ENCODE measurements around the gene SFTA2. TPM values are rescaled to one million over a fixed set of nuclear protein-coding genes. Genes with fewer than 3 reads are reported as not detected.

The SFTA2 gene
- polyA plus RNA-seq, 1 donor from 2014 or later = not detected

- Histone ChIP-seq H3K4me2 (ENCODE audit: low read length) (peak overlapping the region; percentile 84), H3K4me3 (ENCODE audit: low read length) (peak overlapping the region; percentile 72), H3K27ac (ENCODE audit: low read length) (peak overlapping the region; percentile 100), H3K36me3 (ENCODE audit: insufficient read depth, low read length) (no peaks in the 10 kb centered on the region), H3K9me2 (ENCODE audit: insufficient read depth, low read length) (no peaks in the 10 kb centered on the region), H3K9ac (ENCODE audit: low read length) (peak overlapping the region; percentile 99), H4K20me1 (ENCODE audit: insufficient read depth) (no peaks in the 10 kb centered on the region), H2AFZ (ENCODE audit: low read depth, low read length) (no peak overlapping the region), H3F3A (ENCODE audit: insufficient read depth, low read length, poor library complexity, severe bottlenecking) (peaks cover 26% of the 10 kb centered on the region), H3K27me3 (ENCODE audit: insufficient read depth, low read depth, low read length) (no peaks in the 10 kb centered on the region), H3K79me2 (replicated peaks; ENCODE audit: insufficient read depth, low read length) (peaks cover 85% of the 10 kb centered on the region), H3K9me3 (ENCODE audit: low read length) (no peaks in the 10 kb centered on the region)
- TF ChIP-seq REST (IDR thresholded peaks at IDR 0.05; ENCODE audit: borderline replicate concordance) = peak; percentile 59
- TF ChIP-seq TAF1 (IDR thresholded peaks at IDR 0.05; ENCODE audit: low read depth) = peak; percentile 7
- no peak for TF ChIP-seq MXI1 (conservative IDR thresholded peaks at IDR 0.05; ENCODE audit: poor library complexity, severe bottlenecking)
These were observed 49.7 kb downstream of the SFTA2 start for GRCh38 chr6:30882204-30882758.

GRCh38 chr6:30881392-30882203, 50.4 kb downstream of the SFTA2 start:
- no peaks in the 10 kb centered on the region for H3K36me3 ChIP-seq (ENCODE audit: insufficient read depth, low read length)
- peaks cover 78% of the 10 kb centered on the region for H3K79me2 ChIP-seq (replicated peaks; ENCODE audit: insufficient read depth, low read length)
- H3K9ac ChIP-seq (ENCODE audit: low read length) = peak overlapping the region; percentile 99
- no peak overlapping the region for H2AFZ ChIP-seq (ENCODE audit: low read depth, low read length)
- H3F3A ChIP-seq (ENCODE audit: insufficient read depth, low read length, poor library complexity, severe bottlenecking) = peaks cover 26% of the 10 kb centered on the region
- no peaks in the 10 kb centered on the region for H3K9me2 ChIP-seq (ENCODE audit: insufficient read depth, low read length)
- H4K20me1 ChIP-seq (ENCODE audit: insufficient read depth) = no peaks in the 10 kb centered on the region
- no peaks in the 10 kb centered on the region for H3K27me3 ChIP-seq (ENCODE audit: insufficient read depth, low read depth, low read length)
- H3K4me3 ChIP-seq (ENCODE audit: low read length) = peak overlapping the region; percentile 72
- no peak for TF ChIP-seq SMC3 (conservative IDR thresholded peaks at IDR 0.05; ENCODE audit: poor library complexity)
- TF ChIP-seq TAF1 (IDR thresholded peaks at IDR 0.05; ENCODE audit: low read depth) = peak; percentile 6
- H3K4me2 ChIP-seq (ENCODE audit: low read length) = peak overlapping the region; percentile 84
- H3K9me3 ChIP-seq (ENCODE audit: low read length) = no peaks in the 10 kb centered on the region
- peak overlapping the region; percentile 100 for H3K27ac ChIP-seq (ENCODE audit: low read length)

Small RNA genes lying within 50 kb of the gene (small RNA-seq; reads per million reads assigned to genes)
- gene RF00019 = 0 to 1.2 (median 0) reads per million in 3 experiments

Other genes with a start within 250 kb of the SFTA2 start
- 50.6 and 55.1 TPM in 2 replicates for gene PPP1R18, start 245.5 kb downstream of the SFTA2 start, polyA plus RNA-seq
- 7.1 and 7.5 TPM in 2 replicates for gene NRM, start 241.2 kb downstream of the SFTA2 start, polyA plus RNA-seq
- gene MDC1, start 214.9 kb downstream of the SFTA2 start, polyA plus RNA-seq = 4.3 and 8.1 TPM in 2 replicates
- gene TUBB, start 211.8 kb downstream of the SFTA2 start, polyA plus RNA-seq = 711 and 792 TPM in 2 replicates
- 72.7 and 84.7 TPM in 2 replicates for gene FLOT1, start 189.5 kb downstream of the SFTA2 start, polyA plus RNA-seq
- 1.3 and 3.0 TPM in 2 replicates for gene IER3, start 187.6 kb downstream of the SFTA2 start, polyA plus RNA-seq
- 196 and 250 TPM in 2 replicates for gene DDR1, start 47.7 kb downstream of the SFTA2 start, polyA plus RNA-seq
- 87.7 and 101 TPM in 2 replicates for gene GTF2H4, start 24.0 kb downstream of the SFTA2 start, polyA plus RNA-seq
- gene VARS2, start 17.9 kb downstream of the SFTA2 start, polyA plus RNA-seq = 93.4 and 125 TPM in 2 replicates
- not detected in 2 replicates for gene MUCL3, start 8.8 kb upstream of the SFTA2 start, polyA plus RNA-seq
- gene MUC21, start 51.5 kb upstream of the SFTA2 start, polyA plus RNA-seq = not detected in 2 replicates
- not detected in 2 replicates for gene MUC22, start 78.3 kb upstream of the SFTA2 start, polyA plus RNA-seq
- not detected in 2 replicates for gene C6orf15, start 180.4 kb upstream of the SFTA2 start, polyA plus RNA-seq
- not detected in 2 replicates for gene PSORS1C1, start 182.6 kb upstream of the SFTA2 start, polyA plus RNA-seq
- gene CDSN, start 188.3 kb upstream of the SFTA2 start, polyA plus RNA-seq = not detected in 2 replicates
- gene PSORS1C2, start 206.9 kb upstream of the SFTA2 start, polyA plus RNA-seq = not detected in 2 replicates
- gene CCHCR1, start 225.6 kb upstream of the SFTA2 start, polyA plus RNA-seq = 19.5 and 19.7 TPM in 2 replicates
- gene TCF19, start 226.4 kb upstream of the SFTA2 start, polyA plus RNA-seq = 2.5 and 3.6 TPM in 2 replicates
- gene POU5F1, start 238.5 kb upstream of the SFTA2 start, polyA plus RNA-seq = not detected in 2 replicates